Epithelial cell of proximal tubule (primary cell): Measurements from ENCODE around the gene SCGB1D1. TPM values are rescaled to one million over a fixed set of nuclear protein-coding genes. Genes with fewer than 3 reads are reported as not detected.
A peak's percentile ranks its signal among the peaks of the same experiment; 100 is the strongest.

Source experiments
- DNase-seq: peaks from one replicate; pipeline ENCODE4 v3.0.0-alpha.2; 2011; ENCODE audit warnings: low read depth
- H3K4me3 ChIP-seq: 2 replicates; pipeline ENCODE4 v1.5.1; 2011; ENCODE audit warnings: low read depth, mild to moderate bottlenecking, low read length
- CTCF ChIP-seq: conservative IDR thresholded peaks from 2 replicates; pipeline ENCODE4 v1.5.1; 2012; ENCODE audit warnings: low read depth, mild to moderate bottlenecking, low read length
- total RNA-seq: library from RNA; depleted of rRNA; stranded (reverse); fragments of >200 nt; gene quantifications from 2 replicates; pipeline ENCODE4 v1.2.3, GENCODE V29; 2015

Gene SCGB1D1
- not detected in 2 replicates for total RNA-seq

- no peak within 1 kb of the TSS for H3K4me3 ChIP-seq
- TF ChIP-seq CTCF: no peak
- DNase-seq: no peak
Observed at GRCh38 chr11:62190011-62190410, at the start of gene SCGB1D1. Gene SCGB1D1, plus strand, starts transcription at chr11:62190216. Its CDS starts 69 bp downstream, at chr11:62190285.

GRCh38 chr11:62140304-62141110 is 49.5 kb upstream of the SCGB1D1 start:
- TF ChIP-seq CTCF: no peak

GRCh38 chr11:62141111-62142042 is 48.6 kb upstream of the SCGB1D1 start:
- no peak overlapping the region for H3K4me3 ChIP-seq
- no peak for DNase-seq
- TF ChIP-seq CTCF: no peak

More at GRCh38 chr11:62140304-62141110, 49.5 kb upstream of the SCGB1D1 start:
- H3K4me3 ChIP-seq: no peak overlapping the region
- no peak for DNase-seq

- no peak for DNase-seq
- TF ChIP-seq CTCF: no peak
- H3K4me3 ChIP-seq: no peak overlapping the region
Observed at GRCh38 chr11:62142043-62142375, 48.0 kb upstream of the SCGB1D1 start.

- TF ChIP-seq CTCF: no peak
- no peak overlapping the region for H3K4me3 ChIP-seq
Observed at GRCh38 chr11:62142921-62143320, 47.1 kb upstream of the SCGB1D1 start.

GRCh38 chr11:62143727-62144126 is 46.3 kb upstream of the SCGB1D1 start:
- no peak overlapping the region for H3K4me3 ChIP-seq
- DNase-seq: no peak
- TF ChIP-seq CTCF: peak; percentile 16

More at GRCh38 chr11:62142921-62143320, 47.1 kb upstream of the SCGB1D1 start:
- DNase-seq: no peak
